Effector memory CD4-positive, alpha-beta T cell (primary cell): Measurements from ENCODE around the gene KIAA0319L.
"Not testable (repeated sequence)": the region's sequence is repeated elsewhere in the genome, so short reads cannot be mapped to it uniquely, and the experiment has no call there.

ENCODE experiments used
- DNase-seq, 3 donors: peaks; one replicate each; pipeline ENCODE4 v3.0.0-alpha.2; 2020
- H3K27ac ChIP-seq: 2 replicates; pipeline ENCODE4 v1.7.0; 2013; ENCODE audit warnings: mild to moderate bottlenecking, low read length, moderate library complexity; ENCODE audit not compliant: insufficient read depth, poor library complexity, severe bottlenecking
- H3K27me3 ChIP-seq: replicated peaks from 2 replicates; pipeline ENCODE4 v1.7.0; 2013; ENCODE audit warnings: mild to moderate bottlenecking, low read length; ENCODE audit not compliant: insufficient read depth, control insufficient read depth, poor library complexity, severe bottlenecking
- H3K36me3 ChIP-seq: 2 replicates; pipeline ENCODE4 v1.7.0; 2013; ENCODE audit warnings: mild to moderate bottlenecking, low read length, moderate library complexity; ENCODE audit not compliant: control insufficient read depth, insufficient read depth
- H3K4me1 ChIP-seq: 2 replicates; pipeline ENCODE4 v1.7.0; 2013; ENCODE audit warnings: low read length, mild to moderate bottlenecking; ENCODE audit not compliant: control insufficient read depth, insufficient read depth, poor library complexity, severe bottlenecking
- H3K4me3 ChIP-seq: 2 replicates; pipeline ENCODE4 v1.7.0; 2013; ENCODE audit warnings: low read length, low read depth, mild to moderate bottlenecking; ENCODE audit not compliant: insufficient read depth, poor library complexity, severe bottlenecking
- H3K9me3 ChIP-seq: 2 replicates; pipeline ENCODE4 v1.7.0; 2013; ENCODE audit warnings: mild to moderate bottlenecking, low read length, moderate library complexity; ENCODE audit not compliant: control insufficient read depth

The KIAA0319L gene

GRCh38 chr1:35499231-35499630, 58.0 kb downstream of the KIAA0319L start:
- no peaks in the 10 kb centered on the region for H3K36me3 ChIP-seq
- peak in 1 of 3 donors; percentile 1 for DNase-seq
- peak overlapping the region; percentile 33 for H3K27ac ChIP-seq
- H3K4me1 ChIP-seq: peaks cover 7% of the 10 kb centered on the region
- no peaks in the 10 kb centered on the region for H3K27me3 ChIP-seq
- no peaks in the 10 kb centered on the region for H3K9me3 ChIP-seq
- no peak overlapping the region for H3K4me3 ChIP-seq

- no peak overlapping the region for H3K4me3 ChIP-seq
- no peaks in the 10 kb centered on the region for H3K9me3 ChIP-seq
- H3K4me1 ChIP-seq: peaks cover 7% of the 10 kb centered on the region
- H3K36me3 ChIP-seq: no peaks in the 10 kb centered on the region
- H3K27ac ChIP-seq: no peak overlapping the region
- H3K27me3 ChIP-seq: no peaks in the 10 kb centered on the region
- DNase-seq: no peak
Measured at GRCh38 chr1:35497571-35497970, 59.6 kb downstream of the KIAA0319L start.

GRCh38 chr1:35490250-35490649, 67.0 kb downstream of the KIAA0319L start:
- H3K4me1 ChIP-seq: no peaks in the 10 kb centered on the region
- H3K9me3 ChIP-seq: no peaks in the 10 kb centered on the region
- DNase-seq: no peak

GRCh38 chr1:35488336-35488735, 68.9 kb downstream of the KIAA0319L start:
- Histone ChIP-seq H3K4me3 (no peak overlapping the region), H3K9me3 (no peaks in the 10 kb centered on the region), H3K27ac (no peak overlapping the region), H3K4me1 (no peaks in the 10 kb centered on the region), H3K36me3 (no peaks in the 10 kb centered on the region), H3K27me3 (no peaks in the 10 kb centered on the region)
- DNase-seq: no peak

More at GRCh38 chr1:35490250-35490649, 67.0 kb downstream of the KIAA0319L start:
- no peak overlapping the region for H3K27ac ChIP-seq
- H3K4me3 ChIP-seq: no peak overlapping the region
- no peaks in the 10 kb centered on the region for H3K36me3 ChIP-seq
- H3K27me3 ChIP-seq: no peaks in the 10 kb centered on the region

DNA sequence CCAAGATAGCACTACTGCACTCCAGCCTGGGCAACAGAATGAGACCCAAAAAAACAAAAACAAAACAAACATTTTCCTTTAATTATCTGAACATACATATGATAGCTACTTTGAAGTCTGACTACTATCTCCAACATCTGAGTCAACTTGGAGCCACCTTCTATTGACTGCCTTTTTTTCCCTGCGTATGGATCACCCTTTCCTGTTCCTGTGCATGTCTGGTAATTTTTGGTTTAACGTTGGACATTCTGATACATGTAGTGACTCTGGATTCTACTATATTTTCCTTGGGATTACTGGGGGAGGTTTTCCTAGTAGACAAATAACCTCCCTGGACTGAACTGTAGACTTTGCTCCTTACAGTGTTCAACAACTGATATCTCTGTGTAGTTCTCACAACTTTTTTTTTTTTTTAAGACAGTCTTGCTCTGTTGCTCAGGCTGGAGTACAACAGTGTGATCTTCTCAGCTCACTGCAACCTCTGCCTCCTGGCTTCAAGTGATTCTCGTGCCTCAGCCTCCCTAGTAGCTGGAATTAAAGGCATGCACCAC, 70.3 kb downstream of the KIAA0319L start:
- H3K27me3 ChIP-seq: no peaks in the 10 kb centered on the region
- H3K4me3 ChIP-seq: no peak overlapping the region
- DNase-seq: no peak
- no peaks in the 10 kb centered on the region for H3K36me3 ChIP-seq
- no peaks in the 10 kb centered on the region for H3K4me1 ChIP-seq
- H3K9me3 ChIP-seq: no peaks in the 10 kb centered on the region
- H3K27ac ChIP-seq: no peak overlapping the region

DNA sequence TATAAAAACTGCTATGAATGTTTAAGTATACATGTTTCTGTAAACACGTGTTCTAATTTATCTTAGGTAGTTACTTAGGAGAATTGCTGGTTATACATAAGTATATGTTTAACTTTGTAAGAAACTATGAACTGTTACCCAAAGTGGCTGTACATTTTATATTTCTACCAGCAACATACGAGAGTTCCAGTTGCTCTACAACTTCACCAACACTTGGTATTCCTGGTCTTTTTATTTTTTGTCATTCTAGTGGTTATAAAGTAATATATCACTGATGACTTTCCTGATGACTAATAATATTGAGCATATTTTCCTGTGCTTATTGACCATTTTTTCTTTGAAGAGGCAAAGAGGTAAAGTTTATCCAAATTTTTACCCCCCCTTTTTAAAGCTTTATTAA, 76.0 kb downstream of the KIAA0319L start:
- Histone ChIP-seq H3K36me3 (peaks cover 4% of the 10 kb centered on the region), H3K4me1 (no peaks in the 10 kb centered on the region), H3K9me3 (no peaks in the 10 kb centered on the region), H3K4me3 (no peak overlapping the region), H3K27me3 (no peaks in the 10 kb centered on the region), H3K27ac (no peak overlapping the region)
- DNase-seq: no peak

- H3K36me3 ChIP-seq: peaks cover 11% of the 10 kb centered on the region
- no peaks in the 10 kb centered on the region for H3K27me3 ChIP-seq
- no peaks in the 10 kb centered on the region for H3K4me1 ChIP-seq
- DNase-seq: no peak
- H3K9me3 ChIP-seq: no peaks in the 10 kb centered on the region
- H3K4me3 ChIP-seq: no peak overlapping the region
- no peak overlapping the region for H3K27ac ChIP-seq
Measured at GRCh38 chr1:35477870-35478269, 79.3 kb downstream of the KIAA0319L start.

DNA sequence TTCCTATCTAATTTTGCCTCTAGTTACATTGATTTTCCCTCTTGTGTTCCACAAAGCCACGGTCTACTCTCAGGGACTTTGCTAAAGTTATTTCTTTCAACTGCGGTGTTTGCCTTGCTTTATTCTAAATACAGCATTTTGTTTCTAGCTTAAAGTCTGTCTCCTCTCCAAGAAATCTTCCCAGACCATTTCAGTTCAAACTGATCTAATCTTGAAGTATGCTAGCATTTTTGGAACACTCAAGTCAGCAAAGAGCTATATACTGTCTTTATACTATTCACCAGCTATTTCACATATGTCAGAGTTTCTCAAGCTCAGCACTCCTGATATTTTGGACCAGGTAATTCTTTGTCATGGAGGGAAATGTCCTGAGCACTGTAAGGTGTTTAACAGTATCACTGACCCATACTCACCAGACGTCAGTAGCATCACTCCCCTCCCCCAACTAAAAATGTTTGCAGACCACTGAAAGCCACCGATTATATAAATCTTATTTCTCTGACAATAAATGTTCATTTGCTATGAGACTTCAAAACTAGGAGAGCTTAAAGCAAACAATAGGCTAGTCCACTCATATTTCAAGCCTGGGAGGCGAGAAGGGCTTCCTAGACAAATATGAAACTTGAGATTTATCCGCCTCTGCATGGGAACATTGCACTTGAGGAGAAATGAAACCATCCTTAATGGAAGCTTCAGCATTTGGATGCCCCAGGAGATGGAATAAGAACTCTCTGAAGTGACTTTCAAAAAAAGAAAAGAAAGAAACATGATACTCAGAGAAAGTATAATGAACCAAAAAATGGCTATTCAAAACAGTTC, 81.1 kb downstream of the KIAA0319L start:
- DNase-seq: no peak
- Histone ChIP-seq H3K27me3 (no peaks in the 10 kb centered on the region), H3K27ac (no peak overlapping the region), H3K36me3 (peaks cover 21% of the 10 kb centered on the region), H3K9me3 (no peaks in the 10 kb centered on the region), H3K4me3 (no peak overlapping the region), H3K4me1 (no peaks in the 10 kb centered on the region)

DNA sequence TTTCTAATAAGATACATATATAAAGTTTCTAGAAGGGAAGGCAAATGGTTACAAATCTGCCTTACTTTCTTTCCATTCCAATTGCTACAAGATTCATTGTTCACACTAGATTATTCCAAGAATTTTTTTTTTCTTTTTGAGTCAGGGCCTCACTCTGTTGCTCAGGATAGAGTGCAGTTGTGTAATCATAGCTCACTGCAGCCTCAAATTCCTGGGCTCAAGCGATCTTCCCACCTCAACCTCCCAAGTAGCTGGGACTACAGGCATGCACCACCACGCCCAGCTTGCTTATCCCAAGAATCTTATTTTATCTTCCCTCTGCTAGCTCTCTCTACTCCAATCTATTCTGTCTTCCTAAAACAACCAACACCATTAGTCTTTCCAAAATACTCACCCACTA, 81.8 kb downstream of the KIAA0319L start:
- peaks cover 26% of the 10 kb centered on the region for H3K36me3 ChIP-seq
- no peak overlapping the region for H3K27ac ChIP-seq
- H3K4me1 ChIP-seq: no peaks in the 10 kb centered on the region
- H3K27me3 ChIP-seq: no peaks in the 10 kb centered on the region
- H3K4me3 ChIP-seq: no peak overlapping the region
- DNase-seq: no peak
- no peaks in the 10 kb centered on the region for H3K9me3 ChIP-seq

DNA sequence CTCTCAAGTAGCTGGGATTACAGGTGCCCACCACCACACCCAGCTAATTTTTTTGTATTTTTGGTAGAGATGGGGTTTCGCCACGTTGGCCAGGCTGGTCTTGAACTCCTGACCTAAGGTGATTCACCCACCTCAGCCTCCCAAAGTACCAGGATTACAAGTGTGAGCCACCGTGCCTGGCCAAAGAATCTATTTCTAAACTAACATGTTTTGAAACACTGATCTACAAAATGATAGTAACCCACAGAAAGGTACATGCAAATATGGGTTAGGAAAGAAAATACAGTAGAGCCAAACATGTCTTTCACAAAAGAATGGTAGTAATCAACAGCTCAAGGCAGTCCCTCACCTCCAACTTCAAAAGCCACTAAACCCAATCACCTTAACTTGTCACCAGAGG, 84.0 kb downstream of the KIAA0319L start:
- peaks cover 29% of the 10 kb centered on the region for H3K36me3 ChIP-seq
- not testable (repeated sequence) for H3K27me3 ChIP-seq, H3K4me3 ChIP-seq, H3K4me1 ChIP-seq, H3K27ac ChIP-seq, DNase-seq, H3K9me3 ChIP-seq
